GM23248 (cell line): Measurements from ENCODE around the gene PDSS2. TPM values are rescaled to one million over a fixed set of nuclear protein-coding genes. Genes with fewer than 3 reads are reported as not detected.
"Not testable (repeated sequence)": the region's sequence is repeated elsewhere in the genome, so short reads cannot be mapped to it uniquely, and the experiment has no call there.

Experiments used
- DNase-seq: peaks from one replicate; pipeline ENCODE4 v3.0.0-alpha.2; 2015
- H2AFZ ChIP-seq: fragments of 200-600 bp; sonication (generic); 2 replicates; pipeline ENCODE4 v1.6.1; 2016; ENCODE audit warnings: antibody characterized with exemption
- H3F3A ChIP-seq: fragments of 200-600 bp; sonication (generic); 2 replicates; pipeline ENCODE4 v1.6.1; 2016; ENCODE audit warnings: mild to moderate bottlenecking, antibody characterized with exemption, mixed run types; ENCODE audit not compliant: insufficient read depth
- H3K27ac ChIP-seq: fragments of 200-600 bp; sonication (generic); 2 replicates; pipeline ENCODE4 v1.5.1; 2016; ENCODE audit warnings: mild to moderate bottlenecking
- H3K27me3 ChIP-seq: fragments of 200-600 bp; sonication (generic); replicated peaks from 2 replicates; pipeline ENCODE4 v1.6.1; 2016; ENCODE audit warnings: mild to moderate bottlenecking; ENCODE audit not compliant: insufficient read depth
- H3K36me3 ChIP-seq: fragments of 200-600 bp; sonication (generic); 2 replicates; pipeline ENCODE4 v1.6.1; 2016; ENCODE audit warnings: low read depth, mild to moderate bottlenecking
- H3K4me1 ChIP-seq: fragments of 200-600 bp; sonication (generic); 2 replicates; pipeline ENCODE4 v1.6.1; 2016; ENCODE audit warnings: mild to moderate bottlenecking; ENCODE audit not compliant: insufficient read depth
- H3K4me2 ChIP-seq: fragments of 200-600 bp; sonication (generic); one replicate; pipeline ENCODE4 v1.6.1; 2016; ENCODE audit warnings: mild to moderate bottlenecking; ENCODE audit not compliant: unreplicated experiment
- H3K4me3 ChIP-seq: fragments of 200-600 bp; sonication (generic); 2 replicates; pipeline ENCODE4 v1.5.1; 2016; ENCODE audit warnings: mild to moderate bottlenecking
- H3K79me2 ChIP-seq: fragments of 200-600 bp; sonication (generic); 2 replicates; pipeline ENCODE4 v1.6.1; 2016; ENCODE audit warnings: mild to moderate bottlenecking; ENCODE audit not compliant: insufficient read depth
- H3K9ac ChIP-seq: fragments of 200-600 bp; sonication (generic); 2 replicates; pipeline ENCODE4 v1.6.1; 2016; ENCODE audit warnings: mild to moderate bottlenecking
- H3K9me2 ChIP-seq: fragments of 200-600 bp; sonication (generic); 2 replicates; pipeline ENCODE4 v1.6.1; 2016; ENCODE audit warnings: mixed run types, mild to moderate bottlenecking, moderate library complexity; ENCODE audit not compliant: insufficient read depth
- H3K9me3 ChIP-seq: fragments of 200-600 bp; sonication (generic); one replicate; pipeline ENCODE4 v1.6.1; 2017; ENCODE audit warnings: low read depth
- H4K20me1 ChIP-seq: fragments of 200-600 bp; sonication (generic); 2 replicates; pipeline ENCODE4 v1.6.0; 2016; ENCODE audit not compliant: insufficient read depth
- EZH2 ChIP-seq: fragments of 200-600 bp; sonication (generic); IDR thresholded peaks from 2 replicates; pipeline ENCODE4 v1.6.1; 2018; ENCODE audit warnings: antibody characterized with exemption, mild to moderate bottlenecking; ENCODE audit not compliant: insufficient read depth, poor library complexity, severe bottlenecking
- EZH2phosphoT487 ChIP-seq: fragments of 200-600 bp; sonication (generic); IDR thresholded peaks from 2 replicates; pipeline ENCODE4 v1.6.1; 2018; ENCODE audit warnings: antibody characterized with exemption, moderate library complexity, mild to moderate bottlenecking, low read depth; ENCODE audit not compliant: insufficient read depth
- WGBS, 2 experiments: methylation state at CpG; one replicate each; pipeline ENCODE4 v1.1.6; 2015 to 2017; ENCODE audit warnings: low lambda C conversion rate in 2 of 2, low coverage in 1 of 2; ENCODE audit errors: missing lambda C conversion rate in 2 of 2; 5-methylcytosine and 5-hydroxymethylcytosine counted together
- in situ Hi-C: fragments of 300-500 bp; cut with MboI; formaldehyde crosslinking; loops from 2 replicates; pipeline ENCODE4 v1.15.0; 2020
- polyA plus RNA-seq: library from polyadenylated mRNA; unstranded; fragments of >200 nt; fragmentation: Nextera tagmentation; extraction: Ambion mirVana; gene quantifications from 2 replicates; pipeline ENCODE4 v1.2.1, GENCODE V29; 2016
- total RNA-seq: library from RNA; depleted of rRNA; stranded (reverse); fragments of >200 nt; shearing (Covaris generic); gene quantifications from 2 replicates; pipeline ENCODE4 v1.2.3, GENCODE V29; 2014

Gene PDSS2
- total and polyA plus RNA-seq, 2 experiments from 2014 or later = 9.9 to 10.3 TPM

DNA sequence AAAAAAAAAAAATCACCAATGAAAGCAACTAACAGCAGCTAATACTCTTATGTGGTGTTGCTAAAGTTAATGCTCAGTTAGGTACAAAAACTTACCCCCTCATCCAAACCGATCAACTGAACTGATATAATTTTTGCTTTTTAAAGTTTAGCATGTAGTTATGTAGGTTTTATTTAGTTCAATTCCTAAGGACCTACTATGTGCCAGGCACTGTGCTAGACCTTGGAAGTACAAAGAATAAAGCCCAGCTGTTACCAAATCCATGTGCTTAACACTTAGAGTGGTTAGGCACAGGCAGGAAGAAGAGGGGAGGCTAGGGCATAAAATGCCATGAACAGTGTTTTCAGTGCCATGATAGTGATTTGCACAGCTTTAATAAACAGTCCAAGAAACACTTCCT, 85.1 kb downstream of the PDSS2 start:
- no peak overlapping the region for H2AFZ ChIP-seq
- no peaks in the 10 kb centered on the region for H3K9me3 ChIP-seq
- no peaks in the 10 kb centered on the region for H4K20me1 ChIP-seq
- no peak overlapping the region for H3K4me3 ChIP-seq
- in situ Hi-C loops = no loop called here
- H3K36me3 ChIP-seq = no peaks in the 10 kb centered on the region
- H3F3A ChIP-seq = no peaks in the 10 kb centered on the region
- H3K9ac ChIP-seq = no peak overlapping the region
- H3K4me1 ChIP-seq = no peaks in the 10 kb centered on the region
- H3K27ac ChIP-seq = no peak overlapping the region
- WGBS, 2 experiments = 89 to 94% methylated on average over 1 of the region's 1 CpG
- H3K9me2 ChIP-seq = no peaks in the 10 kb centered on the region
- no peaks in the 10 kb centered on the region for H3K27me3 ChIP-seq
- no peak for DNase-seq
- H3K4me2 ChIP-seq = no peak overlapping the region
- H3K79me2 ChIP-seq = peaks cover 19% of the 10 kb centered on the region; the same call in 1 of the 2 replicates
- TF ChIP-seq EZH2phosphoT487 (no peak), EZH2 (no peak)

DNA sequence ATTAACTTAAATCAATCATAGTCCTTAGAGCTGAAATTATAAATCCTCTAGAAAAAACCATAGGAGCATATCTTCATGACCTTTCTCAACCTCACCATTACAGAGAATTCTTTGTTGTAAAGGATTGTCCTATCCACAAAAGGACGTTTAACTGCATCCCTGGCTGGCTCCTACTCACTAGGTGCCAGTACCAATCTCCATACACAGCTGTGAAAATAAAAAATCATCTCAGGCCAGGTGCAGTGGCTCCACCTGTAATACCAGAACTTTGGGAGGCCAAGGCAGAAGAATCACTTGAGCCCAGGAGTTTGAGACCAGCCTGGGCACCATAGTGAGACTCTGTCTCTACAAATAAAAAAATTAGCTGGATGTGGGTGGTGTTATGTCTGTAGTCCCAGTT, 89.9 kb downstream of the PDSS2 start:
- Histone ChIP-seq H4K20me1 (no peaks in the 10 kb centered on the region), H3K9me2 (no peaks in the 10 kb centered on the region), H3K27ac (no peak overlapping the region), H3K27me3 (no peaks in the 10 kb centered on the region), H3K36me3 (no peaks in the 10 kb centered on the region), H3K4me2 (no peak overlapping the region), H3K9ac (no peak overlapping the region), H3K79me2 (peaks cover 13% of the 10 kb centered on the region; the same call in 1 of the 2 replicates), H2AFZ (no peak overlapping the region), H3F3A (no peaks in the 10 kb centered on the region), H3K4me3 (no peak overlapping the region), H3K9me3 (no peaks in the 10 kb centered on the region), H3K4me1 (no peaks in the 10 kb centered on the region)
- in situ Hi-C loops = no loop called here
- no peak for DNase-seq
- 92 to 93% methylated on average over 1 of the region's 1 CpG for WGBS, 2 experiments
- no peak for TF ChIP-seq EZH2phosphoT487

DNA sequence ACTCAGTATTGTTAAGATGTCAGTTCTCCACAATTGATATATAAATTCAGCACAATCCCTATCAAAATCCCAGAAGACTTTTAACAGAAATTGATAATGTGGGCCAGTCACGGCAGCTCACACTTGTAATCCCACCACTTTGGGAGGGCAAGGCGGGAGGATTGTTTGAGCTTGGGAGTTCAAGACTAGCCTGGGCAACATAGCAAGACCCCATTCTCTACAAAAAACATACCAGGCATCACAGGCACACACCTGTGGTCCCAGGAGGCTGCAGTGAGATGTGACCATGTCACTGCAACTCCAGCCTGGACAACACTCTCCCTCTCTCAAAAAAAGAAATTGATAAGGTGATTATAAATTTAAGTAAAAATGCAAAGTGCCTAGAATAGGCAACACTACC, 90.9 kb downstream of the PDSS2 start:
- H2AFZ ChIP-seq = no peak overlapping the region
- no peaks in the 10 kb centered on the region for H3F3A ChIP-seq
- H3K36me3 ChIP-seq = no peaks in the 10 kb centered on the region
- no peak for DNase-seq
- no peaks in the 10 kb centered on the region for H3K9me3 ChIP-seq
- peaks cover 11% of the 10 kb centered on the region; the same call in 1 of the 2 replicates for H3K79me2 ChIP-seq
- no peaks in the 10 kb centered on the region for H3K9me2 ChIP-seq
- in situ Hi-C loops = no loop called here
- no peaks in the 10 kb centered on the region for H4K20me1 ChIP-seq
- no peaks in the 10 kb centered on the region for H3K27me3 ChIP-seq
- no peak overlapping the region for H3K4me2 ChIP-seq
- no peak for TF ChIP-seq EZH2
- TF ChIP-seq EZH2phosphoT487 = no peak
- H3K27ac ChIP-seq = no peak overlapping the region
- H3K4me1 ChIP-seq = no peaks in the 10 kb centered on the region
- no peak overlapping the region for H3K4me3 ChIP-seq
- no peak overlapping the region for H3K9ac ChIP-seq
- 98 to 100% methylated on average over 2 of the region's 2 CpGs for WGBS, 2 experiments

DNA sequence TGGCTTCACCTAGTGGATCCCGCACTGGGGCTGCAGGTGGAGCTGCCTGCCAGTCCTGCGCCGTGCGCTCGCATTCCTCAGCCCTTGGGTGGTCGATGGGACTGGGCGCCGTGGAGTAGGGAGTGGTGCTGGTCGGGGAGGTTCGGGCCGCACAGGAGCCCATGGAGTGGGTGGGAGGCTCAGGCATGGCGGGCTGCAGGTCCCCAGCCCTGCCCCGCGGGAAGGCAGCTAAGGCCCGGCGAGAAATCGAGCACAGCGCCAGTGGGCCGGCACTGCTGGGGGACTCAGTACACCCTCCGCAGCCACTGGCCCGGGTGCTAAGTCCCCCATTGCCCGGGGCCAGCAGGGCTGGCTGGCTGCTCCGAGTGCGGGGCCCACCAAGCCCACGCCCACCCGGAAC, 95.2 kb downstream of the PDSS2 start:
- DNase-seq, in situ Hi-C loops, H3K9ac ChIP-seq, H3K4me2 ChIP-seq, H3K9me3 ChIP-seq, H3K9me2 ChIP-seq, H3K79me2 ChIP-seq, H4K20me1 ChIP-seq, H3K36me3 ChIP-seq, H3K27ac ChIP-seq, H3K4me3 ChIP-seq, H2AFZ ChIP-seq, H3K27me3 ChIP-seq: not testable (repeated sequence)
- WGBS, 2 experiments = 88 to 97% methylated on average over 9 to 26 of the region's 26 CpGs
- Histone ChIP-seq H3F3A (peaks cover 26% of the 10 kb centered on the region), H3K4me1 (peaks cover 13% of the 10 kb centered on the region; the same call in 1 of the 2 replicates)
